HG02884 (cell line): ENCODE results near the gene PCDHGC5.
A peak's percentile ranks its signal among the peaks of the same experiment; 100 is the strongest.

Experiments used
- ATAC-seq: cut with Tn5 transposase; IDR thresholded peaks from one replicate; pipeline ENCODE4 v1.9.1; 2021; ENCODE audit warnings: mild to moderate bottlenecking, moderate library complexity; ENCODE audit not compliant: unreplicated experiment

The PCDHGC5 gene

DNA sequence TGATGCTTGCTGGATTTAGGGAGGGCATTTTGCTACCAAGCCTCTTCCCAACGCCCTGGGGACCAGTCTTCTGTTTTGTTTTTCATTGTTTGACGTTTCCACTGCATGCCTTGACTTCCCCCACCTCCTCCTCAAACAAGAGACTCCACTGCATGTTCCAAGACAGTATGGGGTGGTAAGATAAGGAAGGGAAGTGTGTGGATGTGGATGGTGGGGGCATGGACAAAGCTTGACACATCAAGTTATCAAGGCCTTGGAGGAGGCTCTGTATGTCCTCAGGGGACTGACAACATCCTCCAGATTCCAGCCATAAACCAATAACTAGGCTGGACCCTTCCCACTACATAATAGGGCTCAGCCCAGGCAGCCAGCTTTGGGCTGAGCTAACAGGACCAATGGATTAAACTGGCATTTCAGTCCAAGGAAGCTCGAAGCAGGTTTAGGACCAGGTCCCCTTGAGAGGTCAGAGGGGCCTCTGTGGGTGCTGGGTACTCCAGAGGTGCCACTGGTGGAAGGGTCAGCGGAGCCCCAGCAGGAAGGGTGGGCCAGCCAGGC, 23.0 kb downstream of the PCDHGC5 start:
- no peak for ATAC-seq

DNA sequence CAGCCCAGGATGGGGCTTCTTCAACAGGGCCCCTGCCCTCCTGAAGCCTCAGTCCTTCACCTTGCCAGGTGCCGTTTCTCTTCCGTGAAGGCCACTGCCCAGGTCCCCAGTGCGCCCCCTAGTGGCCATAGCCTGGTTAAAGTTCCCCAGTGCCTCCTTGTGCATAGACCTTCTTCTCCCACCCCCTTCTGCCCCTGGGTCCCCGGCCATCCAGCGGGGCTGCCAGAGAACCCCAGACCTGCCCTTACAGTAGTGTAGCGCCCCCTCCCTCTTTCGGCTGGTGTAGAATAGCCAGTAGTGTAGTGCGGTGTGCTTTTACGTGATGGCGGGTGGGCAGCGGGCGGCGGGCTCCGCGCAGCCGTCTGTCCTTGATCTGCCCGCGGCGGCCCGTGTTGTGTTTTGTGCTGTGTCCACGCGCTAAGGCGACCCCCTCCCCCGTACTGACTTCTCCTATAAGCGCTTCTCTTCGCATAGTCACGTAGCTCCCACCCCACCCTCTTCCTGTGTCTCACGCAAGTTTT, 23.6 kb downstream of the PCDHGC5 start:
- ATAC-seq, result no peak

DNA sequence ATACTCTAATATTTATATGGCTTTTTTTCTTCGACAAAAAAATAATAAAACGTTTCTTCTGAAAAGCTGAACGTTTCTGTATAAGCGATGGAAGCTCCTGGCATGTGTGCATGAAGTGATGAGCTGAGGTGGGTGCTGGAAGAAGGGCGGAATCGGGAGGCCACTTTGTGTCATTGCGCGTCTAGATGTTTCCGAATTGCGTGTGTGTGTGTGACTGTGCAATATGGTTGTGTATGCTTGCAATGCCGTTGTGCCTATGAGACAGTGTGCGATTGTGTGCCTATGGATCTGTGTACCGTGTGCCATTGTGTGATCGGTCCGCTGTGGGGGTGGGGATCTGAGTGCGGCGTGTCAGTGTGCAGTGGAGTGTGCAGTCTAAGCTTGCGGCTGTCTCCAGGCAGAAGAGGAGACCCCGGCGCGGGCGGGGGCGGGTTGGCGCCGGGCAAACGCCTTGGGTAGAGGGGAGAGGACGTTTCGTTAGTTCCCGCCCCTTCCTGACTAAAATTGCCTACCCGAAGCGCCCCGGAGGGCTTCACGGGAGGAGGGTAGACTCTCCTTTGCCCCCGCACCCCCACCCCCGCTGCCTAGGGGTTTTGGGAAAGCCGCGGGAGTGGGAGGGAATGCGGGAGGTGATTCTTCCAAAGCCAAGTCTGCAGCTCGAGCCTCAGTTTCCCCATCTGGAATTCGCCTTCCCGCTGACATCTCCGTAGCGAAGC, 24.2 kb downstream of the PCDHGC5 start:
- ATAC-seq, result no peak

DNA sequence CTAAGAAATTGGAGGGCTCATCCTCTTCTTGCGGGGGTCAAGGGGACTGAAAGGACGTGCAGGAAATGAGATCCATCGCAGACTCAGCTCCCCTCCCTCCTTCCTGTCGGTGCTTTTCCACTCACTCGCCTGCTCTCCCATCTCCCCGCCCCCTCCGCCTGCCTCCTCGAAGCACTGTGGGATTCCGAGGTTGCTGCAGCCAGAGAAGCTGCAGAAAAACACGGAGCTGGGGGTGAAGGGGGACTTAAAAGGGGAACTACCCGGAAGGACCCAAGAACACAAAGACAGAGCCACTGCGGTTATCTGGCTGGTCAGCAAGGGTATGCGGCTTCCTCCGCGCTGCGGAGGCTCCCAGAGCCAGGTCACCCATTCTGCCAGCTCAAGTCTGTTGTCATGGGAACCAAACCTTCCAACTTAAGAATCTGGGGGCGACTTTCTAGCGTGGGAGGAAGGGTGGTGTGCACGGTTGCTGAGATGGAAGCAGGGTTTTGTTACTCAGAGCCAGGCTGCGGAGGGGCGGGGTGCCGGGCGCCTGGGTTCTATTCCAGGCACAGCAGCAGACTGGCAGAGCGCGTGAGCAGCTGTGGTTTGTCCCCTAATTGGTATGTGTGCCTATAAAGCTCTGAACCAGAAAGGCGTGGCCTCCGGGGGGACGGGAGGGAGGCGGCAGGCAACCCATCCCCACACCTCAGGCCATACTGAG, 24.9 kb downstream of the PCDHGC5 start:
- peak; percentile 32 for ATAC-seq

DNA sequence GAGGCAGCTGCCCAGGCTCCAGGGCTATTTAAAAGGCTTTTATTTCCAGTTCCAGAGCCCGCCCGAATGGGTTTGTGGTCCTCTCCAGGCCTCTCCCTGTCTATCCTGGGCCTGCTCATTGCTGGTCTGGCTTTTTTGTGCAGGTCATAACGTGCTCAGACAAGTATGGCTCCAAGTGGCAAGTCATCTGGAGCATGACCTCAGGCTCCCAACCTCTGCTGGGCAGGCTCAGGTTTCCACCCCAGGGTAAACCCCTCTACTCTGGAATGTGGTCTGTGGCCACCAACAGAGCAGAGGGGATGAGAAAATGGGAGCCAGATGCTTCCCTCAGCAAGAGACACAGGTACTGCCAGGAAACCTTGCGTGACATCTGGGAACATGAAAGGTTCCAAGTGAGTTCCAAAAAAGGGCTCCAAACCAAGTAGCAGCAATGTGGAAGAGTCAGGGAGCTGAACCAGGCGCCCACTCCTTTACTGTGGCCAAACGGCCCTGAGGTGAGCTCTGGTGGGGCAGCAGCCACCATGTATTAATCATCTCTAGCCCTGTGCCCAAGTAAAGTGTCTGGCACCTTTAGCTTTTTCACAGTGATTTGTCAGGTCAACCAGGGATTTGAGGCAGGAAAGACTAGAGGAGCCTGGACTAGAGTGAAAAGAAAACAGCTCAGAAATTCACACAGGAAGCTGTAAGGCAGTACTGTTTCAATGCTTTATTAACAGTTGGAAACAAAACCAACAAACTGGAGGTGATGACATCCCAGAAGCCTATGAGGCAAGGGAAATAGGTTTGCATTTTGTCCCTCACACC, 25.7 kb downstream of the PCDHGC5 start:
- peak; percentile 4 for ATAC-seq

DNA sequence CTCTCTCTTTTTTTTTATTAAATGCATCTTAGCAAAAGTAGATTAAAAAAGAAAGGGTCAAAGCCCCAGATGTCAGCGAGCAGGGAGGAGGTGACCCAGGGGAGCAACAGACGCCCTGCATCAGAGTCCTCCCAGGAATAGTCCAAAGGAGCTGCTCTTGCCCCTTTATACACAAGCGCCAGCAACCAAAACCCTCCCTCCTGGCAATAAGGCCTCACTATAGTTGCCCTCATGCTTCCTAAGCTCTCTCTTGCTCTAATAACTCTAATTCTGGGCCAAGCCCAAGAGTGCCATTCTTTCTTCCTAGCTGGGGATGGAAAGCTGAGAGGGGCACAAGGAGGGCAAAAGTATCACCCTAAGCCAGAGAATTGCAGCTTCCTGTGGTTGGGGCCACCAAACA, 26.3 kb downstream of the PCDHGC5 start:
- no peak for ATAC-seq

DNA sequence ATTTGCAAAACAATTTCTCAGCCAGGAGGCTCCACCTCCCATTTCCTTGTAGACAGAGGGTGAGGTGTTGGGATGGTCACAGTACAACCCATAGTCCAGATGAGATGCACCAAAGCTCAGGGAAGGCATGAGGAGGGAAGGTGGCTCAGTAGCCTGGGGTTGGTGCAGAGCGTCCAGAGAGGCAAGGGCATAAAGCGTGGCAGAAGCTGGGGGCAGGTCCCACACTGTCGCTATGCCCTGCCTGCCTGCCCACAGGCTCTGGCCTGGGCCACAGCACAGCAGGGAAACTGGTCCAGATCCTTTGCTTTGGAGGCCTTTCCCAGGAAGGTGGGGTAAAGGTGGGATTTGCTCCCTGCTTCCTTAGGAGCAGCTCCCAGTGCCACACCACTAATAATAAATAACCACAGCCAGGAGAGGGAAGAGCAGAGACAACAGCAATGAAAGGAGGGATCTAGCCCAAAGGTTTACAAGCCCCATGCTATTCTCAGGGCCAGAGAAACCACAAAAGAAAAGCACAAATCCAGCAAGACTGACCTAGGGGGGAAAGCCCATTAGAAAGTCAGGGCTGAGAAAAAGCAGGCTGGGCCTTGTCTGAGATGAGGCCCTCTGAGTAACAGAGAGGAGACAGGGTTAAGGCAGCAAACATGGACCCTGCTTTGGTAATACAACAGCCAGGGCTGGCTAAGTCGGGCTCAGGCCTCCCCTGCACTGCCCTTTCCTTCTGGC, 27.2 kb downstream of the PCDHGC5 start:
- ATAC-seq, result no peak

DNA sequence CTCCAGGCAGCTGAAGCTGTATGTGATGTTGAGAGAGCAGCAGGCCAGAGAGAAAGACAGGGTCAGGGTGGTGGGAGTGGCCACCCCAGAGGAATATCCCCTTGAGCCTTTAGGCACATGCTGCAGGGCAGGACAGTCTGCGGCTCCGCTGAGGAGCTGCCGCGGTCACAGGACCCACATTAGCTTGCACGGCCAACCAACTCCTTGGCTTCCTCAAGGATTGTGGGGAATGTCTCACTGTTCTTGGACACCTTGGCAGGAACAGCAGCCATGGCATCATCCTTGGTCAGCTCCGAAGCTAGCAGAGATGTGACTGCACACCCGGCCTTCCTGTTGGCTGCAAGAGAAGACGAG, 27.8 kb downstream of the PCDHGC5 start:
- ATAC-seq, result no peak

DNA sequence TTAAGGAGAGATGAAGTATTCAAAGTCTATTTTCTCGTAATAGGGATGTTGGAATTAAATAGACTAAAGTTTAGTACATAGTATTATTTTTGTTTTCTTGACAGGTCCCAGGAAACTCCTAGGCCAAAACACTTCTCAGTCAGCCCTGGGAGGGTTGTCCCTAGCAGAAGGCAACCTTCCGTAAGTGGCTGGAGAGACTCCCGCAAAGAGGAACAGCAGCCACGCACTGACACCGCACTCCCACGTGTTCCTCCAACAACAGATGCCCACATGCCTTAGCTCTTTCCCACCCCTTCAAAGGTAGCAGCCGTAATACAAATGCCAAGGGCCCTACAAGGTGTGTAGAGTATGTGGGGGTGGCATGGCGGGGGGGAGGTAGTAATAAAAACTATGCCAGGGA, 28.4 kb downstream of the PCDHGC5 start:
- no peak for ATAC-seq

DNA sequence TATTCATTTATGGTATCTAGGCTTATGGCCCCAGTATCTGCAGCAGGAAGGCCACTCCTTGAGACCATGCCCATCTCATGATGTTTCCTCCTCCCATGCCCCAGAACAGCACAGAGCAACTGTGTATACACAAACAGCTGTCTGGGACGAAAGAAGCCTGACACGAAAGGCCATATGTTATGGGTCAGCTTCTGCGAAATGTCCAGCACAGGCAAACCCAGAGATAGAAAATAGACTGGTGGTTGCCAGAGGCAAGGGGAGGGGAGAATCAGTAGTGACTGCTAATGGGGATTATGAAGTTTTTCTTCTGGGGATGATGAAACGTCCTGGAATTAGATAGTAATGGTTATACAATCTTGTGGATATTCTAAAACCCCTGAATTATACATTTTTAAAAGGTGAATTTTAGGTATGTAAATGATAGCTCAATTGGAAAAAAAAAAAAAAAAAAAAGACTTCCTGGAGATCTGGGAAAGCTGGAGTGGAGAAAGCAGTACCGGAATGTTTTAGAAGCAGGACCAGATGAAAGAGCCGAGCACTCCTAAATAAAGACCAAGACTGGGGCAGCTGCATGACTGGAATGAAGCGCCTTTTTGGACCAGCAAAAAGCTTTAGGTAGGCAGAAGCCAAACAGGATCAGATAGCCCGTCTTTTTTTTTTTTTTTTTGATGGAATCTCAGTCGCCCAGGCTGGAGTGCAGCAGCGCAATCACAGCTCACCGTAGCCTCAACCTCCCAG, 29.2 kb downstream of the PCDHGC5 start:
- ATAC-seq, result no peak

DNA sequence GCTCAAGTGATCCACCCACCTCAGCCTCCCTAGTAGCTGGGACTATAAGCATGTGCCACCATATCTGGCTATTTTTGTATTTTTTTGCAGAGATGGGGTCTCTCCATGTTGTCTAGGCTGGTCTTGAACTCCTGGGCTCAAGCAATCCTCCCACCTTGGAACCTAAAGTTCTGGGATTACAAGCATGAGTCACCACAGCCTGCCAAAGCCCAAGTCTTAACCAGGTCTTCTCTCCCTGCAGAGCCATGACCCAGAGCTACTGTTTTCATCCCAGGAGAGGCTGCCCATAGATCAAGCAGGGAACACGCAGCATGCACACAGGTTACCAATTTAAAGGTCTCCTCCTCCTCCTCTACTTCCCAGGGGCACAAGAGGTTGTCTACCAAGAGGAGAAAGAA, 29.7 kb downstream of the PCDHGC5 start:
- ATAC-seq, result no peak

DNA sequence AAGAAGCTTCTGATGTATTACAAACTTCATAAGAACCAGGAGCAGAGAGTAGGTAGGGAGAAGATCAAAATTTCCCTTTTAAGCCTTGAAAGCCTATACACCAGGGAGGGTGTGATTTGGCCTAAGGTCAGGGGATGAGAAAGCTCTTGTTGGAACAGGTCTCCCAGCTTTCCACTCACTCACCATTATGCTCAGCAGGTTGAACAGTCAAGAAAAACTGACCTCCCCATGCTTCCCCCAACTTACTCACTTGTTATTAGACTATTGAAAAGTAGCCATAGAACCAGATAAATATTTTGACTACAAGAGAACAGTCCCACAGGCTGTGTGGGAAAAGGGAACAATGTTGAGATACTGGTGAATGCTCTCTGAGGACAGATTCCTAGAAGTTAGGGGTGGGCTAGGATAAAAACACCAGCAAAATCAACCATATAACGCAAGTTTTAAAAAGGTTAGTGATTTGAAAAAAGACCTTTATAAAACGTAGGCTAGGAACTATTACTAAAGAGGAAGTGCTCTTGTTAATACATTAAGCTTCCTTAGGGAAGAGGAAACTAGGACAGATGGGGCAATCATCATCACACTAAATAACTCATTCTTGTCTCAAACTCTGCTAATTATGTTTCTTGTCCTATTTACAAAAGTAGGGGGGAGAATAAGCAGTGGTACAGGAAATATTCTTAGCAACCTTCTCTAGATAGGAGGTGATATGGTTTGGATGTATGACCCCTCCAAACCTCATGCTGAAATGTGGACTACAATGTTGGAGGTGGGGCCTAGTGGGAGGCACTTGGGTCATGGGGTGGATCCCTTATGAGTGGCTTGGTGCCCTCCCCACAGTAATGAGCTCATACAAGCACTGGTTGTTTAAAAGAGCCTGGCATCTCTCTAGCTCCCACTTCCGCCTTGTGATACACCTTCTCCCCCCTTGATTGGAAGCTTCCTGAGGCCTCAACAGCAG, 31.0 kb downstream of the PCDHGC5 start:
- no peak for ATAC-seq

DNA sequence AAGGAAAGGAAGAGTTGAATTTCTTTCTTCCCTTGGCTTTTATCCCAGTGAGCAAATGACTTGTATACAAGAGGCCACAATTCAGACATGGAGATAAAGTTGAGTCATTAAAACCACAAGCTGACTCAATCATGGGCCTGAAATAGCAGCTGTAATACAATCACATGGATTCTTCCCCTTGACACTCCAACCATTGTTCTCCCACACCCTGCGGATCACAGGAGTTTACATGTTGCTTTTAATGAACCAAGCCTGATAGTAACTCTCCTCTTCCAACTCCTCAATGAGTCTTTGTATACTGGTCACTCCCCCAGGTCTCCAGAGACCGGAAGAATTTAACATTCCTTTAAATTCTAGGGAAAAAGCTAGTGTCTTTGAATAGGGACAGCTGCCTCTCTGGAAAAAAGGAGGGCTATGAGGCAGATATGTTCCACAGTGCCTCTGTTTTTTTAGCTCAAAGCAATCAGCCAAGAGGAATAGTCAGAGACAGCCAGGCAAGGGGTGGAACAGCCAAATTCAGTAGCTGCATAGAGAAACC, 32.4 kb downstream of the PCDHGC5 start:
- ATAC-seq, result no peak

DNA sequence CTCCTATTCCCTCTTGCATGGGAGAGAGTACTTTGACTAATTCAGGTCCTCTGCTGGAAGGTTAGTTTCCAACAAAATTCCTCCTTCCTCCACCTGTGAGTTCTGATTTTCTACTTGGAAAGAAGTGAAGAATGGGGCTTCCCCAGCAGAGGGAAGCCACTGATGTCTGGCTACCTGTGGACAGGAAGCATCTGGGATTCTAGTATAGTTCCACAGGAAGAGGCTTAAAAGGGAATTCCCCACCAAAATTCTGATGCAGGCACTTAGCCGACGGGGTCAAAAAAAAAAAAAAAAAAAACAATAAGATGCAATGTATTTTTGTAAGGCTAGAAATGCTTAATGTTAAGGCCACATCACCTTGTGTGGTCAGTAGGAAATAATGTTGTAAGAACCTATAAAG, 33.4 kb downstream of the PCDHGC5 start:
- no peak for ATAC-seq

DNA sequence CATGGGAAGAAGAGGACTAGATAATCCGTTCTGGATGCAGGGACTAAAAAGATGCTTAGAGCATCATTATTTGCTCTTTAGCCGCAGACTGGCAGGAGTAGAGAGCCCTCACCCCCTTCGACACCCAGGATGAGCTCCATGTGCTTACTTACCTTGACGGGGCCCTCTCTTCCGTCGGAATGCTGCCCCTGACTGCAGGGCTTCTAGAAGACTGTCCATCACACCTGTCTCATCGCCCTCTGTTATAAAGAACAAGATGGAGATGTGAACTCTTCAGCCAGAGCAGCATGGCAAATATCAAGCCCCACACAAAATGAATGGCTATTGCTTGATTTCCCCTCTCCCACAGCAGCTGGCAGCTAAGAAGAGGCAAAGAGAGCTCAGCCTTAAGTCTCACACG, 35.1 kb downstream of the PCDHGC5 start:
- ATAC-seq, result no peak

DNA sequence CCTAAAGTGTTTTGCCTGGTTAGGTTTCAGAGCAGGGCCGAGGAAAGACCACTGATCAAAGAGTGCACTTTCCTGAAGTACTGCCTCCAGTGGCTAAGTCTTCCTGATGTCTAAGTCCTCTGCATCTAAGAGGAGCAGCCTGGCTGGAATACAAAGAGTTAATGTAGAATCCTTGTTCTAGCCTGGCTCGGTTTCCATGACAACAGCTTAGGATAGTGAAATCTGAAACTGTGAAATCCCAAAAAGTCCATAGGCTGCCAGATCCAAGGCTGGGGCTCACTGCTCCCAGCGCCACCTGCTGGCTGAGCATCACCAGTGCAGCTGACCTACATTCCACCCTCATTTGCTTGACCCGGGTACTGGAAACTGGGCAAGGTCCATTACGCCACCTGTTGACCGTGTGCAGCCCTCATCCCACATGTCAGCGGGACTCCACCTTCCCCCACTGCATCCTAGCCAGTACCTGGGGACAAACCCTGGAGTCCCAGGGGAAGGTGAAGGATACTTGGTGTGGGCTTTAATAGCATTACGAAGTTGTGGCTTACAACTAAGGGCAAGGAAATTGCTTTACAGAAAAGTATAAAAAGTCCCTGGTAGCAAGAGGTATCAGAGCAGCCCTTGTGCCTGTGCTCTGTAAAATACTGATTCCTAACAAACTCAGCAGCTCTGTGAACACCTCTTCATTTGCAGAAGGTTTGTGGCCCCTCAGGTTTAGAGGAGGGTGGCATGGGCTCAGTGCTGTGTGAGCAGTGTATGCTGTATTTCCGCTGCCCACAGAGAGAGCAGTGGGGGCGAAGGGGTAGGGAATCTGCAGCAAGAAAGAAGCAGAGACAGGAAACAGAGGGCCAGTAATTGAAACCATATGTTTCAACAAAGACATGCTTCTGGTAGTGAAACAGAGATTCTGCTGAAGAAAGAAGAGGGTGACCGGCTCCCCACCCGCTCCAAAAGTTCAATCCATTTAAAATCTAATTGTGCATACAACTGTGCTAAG, 36.0 kb downstream of the PCDHGC5 start:
- ATAC-seq, result peak; percentile 49

DNA sequence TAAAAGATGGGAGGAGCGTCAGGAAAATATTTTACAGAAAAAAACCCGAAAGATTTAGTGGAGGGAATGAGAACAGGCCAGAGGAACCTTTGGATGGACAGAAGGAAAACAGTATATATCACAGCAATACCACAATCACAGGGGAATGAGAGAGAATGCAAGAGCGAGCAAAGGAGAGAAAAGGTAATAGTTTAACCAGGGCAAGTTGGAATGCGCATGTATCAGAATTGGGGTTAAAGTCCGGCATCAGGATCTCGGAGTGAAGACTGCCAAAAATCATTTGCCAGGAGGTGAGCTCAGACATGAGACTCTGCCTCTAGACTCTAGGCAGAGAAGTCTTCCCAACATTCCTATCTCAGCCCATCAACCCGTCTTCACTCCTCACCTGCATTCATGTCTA, 36.8 kb downstream of the PCDHGC5 start:
- no peak for ATAC-seq
